Kidney epithelial cell (primary cell): ENCODE results near the gene MAPK10. TPM values are rescaled to one million over a fixed set of nuclear protein-coding genes. Genes with fewer than 3 reads are reported as not detected.

ENCODE experiments used
- DNase-seq: peaks from one replicate; pipeline ENCODE4 v3.0.0-alpha.2; 2010; ENCODE audit warnings: low read depth
- H3K27me3 ChIP-seq: 2 replicates; pipeline ENCODE4 v1.6.0; 2011; ENCODE audit warnings: low read length; ENCODE audit not compliant: control insufficient read depth, insufficient read depth
- H3K36me3 ChIP-seq: 2 replicates; pipeline ENCODE4 v1.5.1; 2011; ENCODE audit warnings: low read length; ENCODE audit not compliant: control insufficient read depth, insufficient read depth
- H3K4me3 ChIP-seq: 2 replicates; pipeline ENCODE4 v1.5.1; 2011; ENCODE audit warnings: low read depth, mild to moderate bottlenecking, control low read depth, low read length
- total RNA-seq: library from RNA; depleted of rRNA; stranded (reverse); fragments of >200 nt; gene quantifications from 2 replicates; pipeline ENCODE4 v1.2.3, GENCODE V29; 2015
- TF ChIP-seq, protein P1 (sequence below): IDR thresholded peaks from 2 replicates; pipeline ENCODE4 v1.5.1; 2011; ENCODE audit warnings: mild to moderate bottlenecking, moderate library complexity, low read length, control low read depth, inconsistent platforms; ENCODE audit not compliant: insufficient read depth, poor library complexity, severe bottlenecking

The MAPK10 gene
- total RNA-seq, 1 donor from 2014 or later = 2.7 TPM

DNA sequence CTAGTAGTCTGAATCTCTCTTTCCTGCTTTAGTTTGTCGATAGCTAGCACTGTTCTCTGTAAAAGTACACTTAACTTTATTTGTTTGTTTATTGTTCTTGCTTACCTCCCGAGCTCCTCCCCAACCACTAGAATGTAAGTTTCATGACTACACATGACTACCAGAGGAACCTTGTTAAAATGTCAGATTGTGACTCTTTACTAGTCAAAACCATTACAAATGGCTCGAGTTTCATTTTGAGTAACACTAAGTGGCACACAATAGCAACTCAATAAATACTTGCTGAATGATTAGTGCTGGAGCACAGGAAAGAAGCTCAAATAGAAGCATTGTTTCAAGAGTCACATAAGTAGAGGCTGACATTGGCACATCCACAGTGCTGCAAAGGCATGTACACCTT is 116.1 kb downstream of the MAPK10 start:
- no peak for DNase-seq
- TF ChIP-seq, protein P1, sequence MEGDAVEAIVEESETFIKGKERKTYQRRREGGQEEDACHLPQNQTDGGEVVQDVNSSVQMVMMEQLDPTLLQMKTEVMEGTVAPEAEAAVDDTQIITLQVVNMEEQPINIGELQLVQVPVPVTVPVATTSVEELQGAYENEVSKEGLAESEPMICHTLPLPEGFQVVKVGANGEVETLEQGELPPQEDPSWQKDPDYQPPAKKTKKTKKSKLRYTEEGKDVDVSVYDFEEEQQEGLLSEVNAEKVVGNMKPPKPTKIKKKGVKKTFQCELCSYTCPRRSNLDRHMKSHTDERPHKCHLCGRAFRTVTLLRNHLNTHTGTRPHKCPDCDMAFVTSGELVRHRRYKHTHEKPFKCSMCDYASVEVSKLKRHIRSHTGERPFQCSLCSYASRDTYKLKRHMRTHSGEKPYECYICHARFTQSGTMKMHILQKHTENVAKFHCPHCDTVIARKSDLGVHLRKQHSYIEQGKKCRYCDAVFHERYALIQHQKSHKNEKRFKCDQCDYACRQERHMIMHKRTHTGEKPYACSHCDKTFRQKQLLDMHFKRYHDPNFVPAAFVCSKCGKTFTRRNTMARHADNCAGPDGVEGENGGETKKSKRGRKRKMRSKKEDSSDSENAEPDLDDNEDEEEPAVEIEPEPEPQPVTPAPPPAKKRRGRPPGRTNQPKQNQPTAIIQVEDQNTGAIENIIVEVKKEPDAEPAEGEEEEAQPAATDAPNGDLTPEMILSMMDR = no peak

DNA sequence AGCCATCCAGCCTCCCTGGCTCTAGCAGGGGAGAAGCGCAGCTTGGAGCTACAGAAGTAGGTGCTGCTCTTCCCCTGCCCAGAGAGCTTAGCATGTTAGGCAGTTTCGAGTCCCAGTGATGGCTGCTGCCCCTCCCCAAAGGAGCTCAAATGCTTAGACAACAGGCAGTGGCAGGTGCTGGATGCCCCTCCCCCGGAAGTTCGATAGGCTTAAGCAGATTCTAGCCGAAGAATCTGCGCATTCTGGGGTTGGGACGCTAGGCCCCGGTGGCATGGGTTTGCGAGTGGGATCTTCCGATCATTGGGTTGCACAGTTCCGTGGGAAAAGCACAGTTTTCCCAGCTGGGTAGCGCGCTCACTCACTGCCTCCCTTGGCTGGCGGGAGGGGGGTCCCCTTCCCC is 117.2 kb downstream of the MAPK10 start:
- DNase-seq = no peak
- no peaks in the 10 kb centered on the region for H3K36me3 ChIP-seq
- no peak overlapping the region for H3K4me3 ChIP-seq
- H3K27me3 ChIP-seq = no peaks in the 10 kb centered on the region
- TF ChIP-seq, protein P1 = no peak

More for the DNA sequence above, 116.1 kb downstream of the MAPK10 start:
- Histone ChIP-seq H3K27me3 (no peaks in the 10 kb centered on the region), H3K4me3 (no peak overlapping the region), H3K36me3 (no peaks in the 10 kb centered on the region)

DNA sequence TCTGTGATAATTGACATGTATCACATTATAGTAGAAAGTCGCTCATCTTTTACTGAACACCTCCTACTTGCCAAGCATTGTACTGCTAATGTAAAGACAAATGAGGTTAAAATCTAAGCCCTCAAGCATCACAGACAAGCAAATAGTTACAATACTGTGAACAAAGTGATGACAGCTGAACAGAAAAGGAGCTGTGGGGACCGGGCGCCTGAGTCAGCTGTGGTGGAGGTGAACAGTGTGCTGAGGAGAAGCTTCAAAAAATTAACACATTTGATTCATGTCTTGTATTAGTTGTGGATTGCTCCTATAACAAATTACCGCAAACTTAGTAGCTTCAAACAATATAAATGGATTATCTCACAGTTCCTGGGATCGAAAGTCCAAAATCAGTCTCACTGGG is 124.3 kb downstream of the MAPK10 start:
- Histone ChIP-seq H3K4me3 (no peak overlapping the region), H3K36me3 (no peaks in the 10 kb centered on the region), H3K27me3 (no peaks in the 10 kb centered on the region)
- DNase-seq = no peak
- TF ChIP-seq, protein P1 = no peak

DNA sequence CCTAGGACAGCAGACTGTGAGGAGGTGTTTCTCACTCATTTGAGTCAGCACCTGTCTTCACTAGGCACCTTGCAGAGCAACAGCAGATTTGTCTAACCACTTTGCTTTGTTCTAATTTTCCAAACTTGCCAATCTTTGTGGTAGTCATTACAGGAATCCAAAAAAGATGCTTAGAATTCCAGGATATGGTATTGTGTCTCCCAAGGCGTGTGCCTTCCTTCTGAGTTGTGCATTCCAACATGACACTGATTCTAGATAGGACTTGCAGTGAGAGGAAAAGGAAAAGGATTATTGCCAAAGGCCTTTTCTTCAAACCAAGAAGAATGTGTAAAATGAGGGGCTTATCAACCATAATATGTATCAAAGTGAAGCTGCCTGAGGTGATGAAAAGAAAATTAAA is 126.2 kb downstream of the MAPK10 start:
- Histone ChIP-seq H3K36me3 (no peaks in the 10 kb centered on the region), H3K4me3 (no peak overlapping the region), H3K27me3 (no peaks in the 10 kb centered on the region)
- no peak for DNase-seq
- TF ChIP-seq, protein P1 = no peak

DNA sequence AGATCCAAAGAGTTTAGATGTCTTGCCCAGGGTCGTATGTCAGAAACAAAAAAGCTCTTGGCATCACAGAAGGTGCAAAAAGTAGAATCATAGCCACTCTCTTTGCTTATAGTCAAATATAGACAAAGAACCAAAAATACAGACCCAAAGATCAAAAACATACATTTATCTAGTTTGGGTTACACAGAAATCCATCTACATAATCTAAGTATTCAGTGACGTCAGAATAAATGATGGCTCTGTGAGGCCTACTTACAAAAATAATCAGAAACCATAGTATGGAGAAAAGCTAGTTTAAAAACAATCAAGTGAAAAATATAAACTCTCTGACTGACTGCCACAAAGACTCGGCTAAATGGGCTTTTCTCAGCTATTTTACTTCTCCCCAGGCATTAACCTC is 126.8 kb downstream of the MAPK10 start:
- Histone ChIP-seq H3K36me3 (no peaks in the 10 kb centered on the region), H3K4me3 (no peak overlapping the region), H3K27me3 (no peaks in the 10 kb centered on the region)
- TF ChIP-seq, protein P1 = no peak
- no peak for DNase-seq

DNA sequence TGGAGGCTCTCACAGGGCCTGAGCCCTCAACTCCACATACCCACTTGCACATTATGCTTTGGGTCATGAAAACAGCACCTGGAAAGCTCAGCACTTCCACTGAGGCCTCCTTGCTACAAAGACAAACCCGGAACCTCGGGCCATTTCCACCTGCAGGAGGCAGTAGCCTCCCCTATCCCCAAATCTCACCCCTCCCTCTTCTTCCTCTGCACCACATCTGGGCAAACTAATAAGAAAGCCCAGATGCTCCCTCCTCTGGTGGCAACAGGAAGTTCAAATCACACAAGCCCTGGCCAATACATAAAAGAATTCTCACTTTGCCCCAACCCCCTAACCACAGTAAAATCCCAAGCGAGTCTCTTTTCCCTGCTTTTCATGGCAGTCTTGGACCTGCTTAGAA is 136.4 kb downstream of the MAPK10 start:
- TF ChIP-seq, protein P1 = peak; percentile 56
- no peaks in the 10 kb centered on the region for H3K27me3 ChIP-seq
- DNase-seq = no peak
- no peaks in the 10 kb centered on the region for H3K36me3 ChIP-seq
- no peak overlapping the region for H3K4me3 ChIP-seq
